CD4-positive, alpha-beta T cell treated with Interleukin-4 for 4 hours (primary cell): Measurements from ENCODE around the gene DTX3.

Source experiments
- DNase-seq: peaks from one replicate; pipeline ENCODE4 v3.0.0-alpha.2; 2020

Gene DTX3

DNA sequence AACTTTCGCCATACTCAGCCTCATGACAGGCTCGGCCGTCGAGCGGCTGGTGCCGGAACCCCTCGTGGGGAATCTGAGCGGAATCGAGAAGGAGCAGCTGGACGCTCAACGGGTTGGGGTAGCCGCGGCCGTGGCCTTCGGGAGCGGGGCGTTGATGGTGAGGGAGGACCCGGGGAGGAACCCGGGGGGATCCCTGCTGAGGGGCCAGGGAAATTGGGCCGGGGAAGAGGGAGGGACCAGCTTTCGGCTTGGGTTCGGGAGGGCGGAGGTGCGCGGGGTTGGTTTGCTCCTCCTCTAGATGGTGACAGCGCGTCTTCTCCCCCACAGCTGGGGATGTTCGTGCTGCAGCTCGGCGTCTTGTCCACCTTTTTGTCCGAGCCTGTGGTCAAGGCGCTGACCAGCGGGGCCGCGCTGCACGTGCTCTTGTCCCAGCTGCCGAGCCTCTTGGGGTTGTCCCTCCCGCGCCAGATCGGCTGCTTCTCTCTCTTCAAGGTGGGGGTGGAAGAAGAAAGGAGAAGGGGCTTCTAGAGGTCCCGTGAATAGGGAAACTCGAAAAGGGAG lies 16.4 kb downstream of the DTX3 start:
- no peak for DNase-seq

DNA sequence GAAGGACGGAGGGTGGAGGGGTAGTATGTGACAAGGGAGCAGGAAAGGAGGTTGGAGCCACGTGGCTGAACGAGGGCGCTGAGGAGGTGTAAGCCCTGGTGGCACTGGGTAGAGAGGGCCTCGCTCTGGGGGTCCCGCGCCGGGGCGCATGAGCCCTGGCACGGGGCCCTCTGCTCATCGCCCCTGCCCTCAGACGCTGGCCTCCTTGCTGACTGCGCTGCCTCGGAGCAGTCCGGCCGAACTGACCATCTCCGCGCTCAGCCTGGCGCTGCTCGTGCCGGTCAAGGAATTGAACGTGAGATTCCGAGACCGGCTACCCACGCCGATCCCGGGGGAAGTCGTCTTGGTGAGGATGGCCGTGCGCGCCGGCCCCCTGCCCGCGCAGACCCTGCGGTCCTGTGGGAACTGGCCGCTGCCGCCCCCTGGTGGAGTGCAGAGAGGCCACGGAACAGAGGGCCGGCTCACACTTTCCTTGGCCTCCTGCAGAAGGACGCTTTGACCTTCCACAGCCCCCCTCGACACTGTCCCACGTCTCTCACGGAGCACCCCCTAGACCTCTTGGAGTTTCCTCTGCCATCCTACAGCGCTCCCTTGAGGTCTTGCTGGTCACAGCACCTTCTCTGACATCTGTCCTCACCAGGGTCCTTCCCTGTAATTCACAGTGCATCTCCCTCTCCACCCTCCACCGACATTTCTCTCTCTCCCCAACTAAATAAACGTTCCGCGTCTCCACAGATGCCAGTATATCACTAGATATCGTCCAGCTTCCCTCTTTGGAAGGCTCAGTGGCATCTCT lies 17.1 kb downstream of the DTX3 start:
- peak; percentile 42 for DNase-seq

DNA sequence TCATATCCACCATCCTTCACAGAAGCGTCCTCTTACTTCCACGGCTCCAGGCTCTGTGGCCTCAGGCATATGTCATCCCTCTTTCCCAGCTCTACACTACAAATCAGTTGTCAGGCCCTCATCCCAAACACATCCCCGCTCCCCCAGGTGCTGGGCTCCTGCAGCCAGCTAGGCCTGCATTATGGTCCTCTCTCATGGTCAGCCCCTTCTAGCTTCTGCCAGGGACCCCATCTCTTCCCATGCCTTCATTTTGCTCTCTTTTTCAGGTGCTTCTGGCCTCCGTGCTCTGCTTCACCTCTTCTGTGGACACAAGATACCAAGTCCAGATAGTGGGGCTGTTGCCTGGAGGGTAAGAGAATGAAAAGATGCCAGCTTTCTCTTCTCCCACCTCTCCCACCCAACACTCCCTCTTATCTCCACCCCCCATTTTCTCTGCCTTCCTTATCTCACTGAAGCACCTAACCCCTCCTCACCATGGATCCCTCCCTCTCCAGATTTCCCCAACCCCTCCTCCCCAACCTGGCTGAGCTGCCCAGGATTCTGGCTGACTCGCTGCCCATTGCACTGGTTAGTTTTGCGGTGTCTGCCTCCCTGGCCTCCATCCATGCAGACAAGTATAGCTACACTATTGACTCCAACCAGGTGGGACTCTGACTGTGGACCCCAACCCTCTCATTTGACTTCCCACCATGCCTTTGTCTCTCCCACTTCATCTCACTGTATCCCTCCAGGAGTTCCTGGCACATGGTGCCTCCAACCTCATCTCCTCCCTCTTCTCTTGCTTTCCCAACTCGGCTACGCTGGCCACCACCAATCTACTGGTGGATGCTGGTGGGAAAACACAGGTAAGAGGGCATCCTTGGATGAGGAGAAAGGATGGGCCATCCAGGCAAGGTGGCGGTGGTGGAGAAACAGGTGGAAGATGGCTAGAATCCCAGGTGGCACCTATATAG lies 17.9 kb downstream of the DTX3 start:
- DNase-seq = no peak

DNA sequence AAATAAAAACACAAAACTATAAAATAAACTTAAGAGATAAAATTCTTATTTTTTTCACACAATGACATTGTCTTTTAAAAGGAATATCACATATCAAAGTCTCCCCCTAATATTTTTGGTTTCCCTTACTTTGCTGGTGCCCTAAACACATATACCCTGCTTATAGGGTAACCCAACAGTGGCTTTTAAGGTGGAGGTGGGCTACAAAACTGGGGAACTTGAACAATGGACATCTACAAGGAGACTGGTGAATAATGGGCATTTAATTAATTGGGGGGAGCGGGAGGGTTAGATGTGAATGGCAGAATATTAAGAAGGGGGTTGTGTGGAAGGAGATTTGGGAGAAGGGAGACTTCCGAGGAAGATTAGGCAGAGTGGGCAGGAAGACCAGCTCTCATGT lies 18.8 kb downstream of the DTX3 start:
- no peak for DNase-seq

DNA sequence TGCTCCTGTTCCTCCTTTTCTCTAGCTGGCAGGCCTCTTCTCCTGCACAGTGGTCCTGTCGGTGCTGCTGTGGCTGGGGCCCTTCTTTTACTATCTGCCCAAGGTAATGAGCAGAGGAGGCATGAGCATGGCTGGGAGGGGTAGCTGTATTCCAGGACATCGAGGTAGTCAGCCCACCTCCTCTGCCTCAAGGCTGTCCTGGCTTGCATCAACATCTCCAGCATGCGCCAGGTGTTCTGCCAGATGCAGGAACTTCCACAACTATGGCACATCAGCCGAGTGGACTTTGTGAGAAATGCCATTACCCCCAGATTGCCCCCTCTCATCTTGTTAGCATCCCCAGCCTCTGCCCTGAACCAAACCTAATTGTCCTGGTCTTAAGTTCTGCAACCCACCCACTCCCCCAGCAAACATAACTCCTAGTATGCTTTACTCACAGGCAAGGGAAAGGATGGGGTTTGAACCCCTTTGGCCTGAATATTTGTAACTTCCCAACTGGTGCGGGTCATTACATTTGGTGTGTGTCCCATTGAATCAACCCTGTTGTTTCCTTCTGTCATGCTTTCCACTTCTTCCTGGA lies 19.3 kb downstream of the DTX3 start:
- DNase-seq = no peak

DNA sequence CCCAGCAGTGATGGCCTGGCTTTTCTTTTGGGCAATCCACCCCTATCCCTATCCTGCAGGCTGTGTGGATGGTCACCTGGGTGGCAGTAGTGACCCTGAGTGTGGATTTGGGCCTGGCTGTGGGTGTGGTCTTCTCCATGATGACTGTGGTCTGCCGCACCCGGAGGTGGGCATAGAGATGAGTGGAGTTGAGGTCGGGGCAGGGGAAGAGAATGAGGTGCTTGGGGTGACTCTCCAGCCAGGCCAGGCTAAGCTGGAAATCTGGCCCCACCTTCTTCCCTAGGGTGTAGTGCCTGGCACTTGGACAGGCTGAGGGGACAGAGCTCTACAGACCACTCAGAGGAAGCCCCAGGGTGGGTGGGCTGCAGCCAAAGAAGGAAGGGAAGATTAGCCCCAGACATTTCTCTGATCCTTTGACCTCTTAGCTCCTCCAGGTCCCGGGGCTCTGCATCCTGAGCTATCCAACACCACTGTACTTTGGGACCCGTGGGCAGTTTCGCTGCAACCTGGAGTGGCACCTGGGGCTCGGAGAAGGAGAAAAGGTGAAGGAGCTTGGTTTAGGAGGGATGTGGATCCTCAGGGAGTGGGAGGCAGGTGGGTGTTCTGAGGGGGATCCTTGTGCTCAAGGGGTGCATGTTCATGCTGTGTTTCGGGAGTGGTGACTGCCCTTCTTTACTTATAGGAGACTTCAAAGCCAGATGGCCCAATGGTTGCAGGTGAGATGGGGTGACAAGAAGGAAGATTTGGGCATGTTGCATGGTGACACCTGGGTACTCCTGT lies 20.0 kb downstream of the DTX3 start:
- no peak for DNase-seq

DNA sequence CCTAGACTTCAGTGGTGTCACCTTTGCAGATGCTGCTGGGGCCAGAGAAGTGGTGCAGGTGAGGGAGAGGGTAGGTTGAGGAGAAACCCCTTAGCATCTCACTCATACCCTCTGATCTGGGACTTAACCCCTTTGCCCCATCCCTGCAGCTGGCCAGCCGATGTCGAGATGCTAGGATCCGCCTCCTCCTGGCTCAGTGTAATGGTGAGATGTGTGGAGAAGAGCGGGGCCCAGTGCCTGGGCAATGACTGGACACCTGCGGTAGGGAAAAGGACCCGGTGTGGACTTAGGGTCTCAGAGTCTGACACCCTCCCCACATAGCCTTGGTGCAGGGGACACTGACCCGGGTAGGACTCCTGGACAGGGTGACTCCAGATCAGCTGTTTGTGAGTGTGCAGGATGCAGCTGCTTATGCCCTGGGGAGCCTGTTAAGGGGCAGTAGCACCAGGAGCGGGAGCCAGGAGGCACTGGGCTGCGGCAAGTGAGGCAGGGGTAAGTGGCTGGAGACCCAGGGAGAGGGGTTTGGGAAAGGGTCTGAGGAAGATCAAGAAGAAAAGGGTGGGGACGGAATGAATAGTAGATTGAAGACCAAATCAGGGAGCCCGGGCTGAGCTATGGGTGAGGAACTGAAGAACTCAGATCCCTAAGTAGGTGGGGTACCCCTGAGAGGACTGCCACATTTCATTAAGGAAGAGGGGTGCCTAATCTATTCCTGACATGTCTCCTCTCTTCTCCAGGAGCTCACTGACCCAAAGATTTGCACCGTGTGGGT lies 20.8 kb downstream of the DTX3 start:
- DNase-seq = no peak

DNA sequence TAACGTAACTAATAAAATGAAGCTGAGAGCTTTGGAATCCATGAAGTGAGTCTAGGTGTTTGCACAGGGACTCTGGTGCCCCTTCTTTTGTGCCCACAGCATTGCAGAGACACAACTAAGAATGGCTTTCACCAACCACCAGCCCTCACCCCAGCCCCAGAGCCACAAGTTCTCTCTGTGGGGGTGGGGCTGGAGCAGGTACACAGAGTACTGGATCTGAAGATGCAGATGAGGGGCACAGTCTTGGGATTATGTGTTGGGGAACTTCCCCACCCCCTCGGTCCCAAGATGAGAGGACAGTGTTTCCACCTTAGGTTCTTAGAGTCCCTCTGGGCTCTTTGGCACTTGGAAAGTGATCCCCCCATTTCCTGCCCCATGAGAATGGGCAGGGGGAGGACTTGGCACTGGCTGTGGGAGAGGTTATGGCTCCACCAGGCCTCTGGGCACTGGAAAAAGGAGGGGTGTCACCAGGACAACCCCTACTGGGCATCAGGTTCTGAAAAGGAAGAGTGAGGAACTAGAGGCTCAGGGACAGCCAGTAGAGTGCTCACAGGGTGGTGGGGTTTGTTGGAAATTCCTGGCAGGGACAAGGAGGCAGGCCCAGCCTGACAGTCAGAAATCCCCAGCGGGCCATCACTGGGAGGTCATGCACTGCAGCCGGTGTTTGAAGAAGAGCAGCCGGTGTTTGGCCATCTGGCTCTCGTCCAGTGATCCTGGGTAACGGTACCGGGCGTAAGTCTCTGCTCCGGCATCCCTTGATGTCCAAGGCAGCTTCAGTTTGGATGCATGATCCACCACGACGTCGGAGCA lies 21.7 kb downstream of the DTX3 start:
- no peak for DNase-seq

DNA sequence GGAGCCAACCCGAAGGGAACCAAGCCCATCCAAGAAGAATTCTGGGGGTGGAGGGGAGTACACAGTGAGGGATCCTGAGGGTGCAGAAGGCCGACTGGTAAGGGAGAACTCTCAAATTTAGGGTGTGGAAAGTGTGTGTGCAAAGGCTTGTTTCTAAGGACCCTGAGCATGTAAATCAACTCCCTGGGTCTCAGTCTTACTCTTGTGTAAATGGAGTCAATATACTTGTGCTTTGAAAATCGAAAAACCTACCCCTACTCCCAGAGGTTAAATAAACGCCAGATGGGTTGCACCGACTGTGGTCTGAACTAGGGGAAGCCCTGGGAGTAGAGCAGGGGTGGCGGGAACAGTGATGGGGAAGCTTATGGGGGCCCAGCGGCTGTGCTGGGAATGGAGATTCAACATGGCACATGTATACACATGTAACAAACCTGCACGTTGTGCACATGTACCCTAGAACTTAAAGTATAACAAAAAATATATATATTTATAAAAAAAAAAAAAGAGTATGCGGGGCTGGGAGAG lies 22.4 kb downstream of the DTX3 start:
- DNase-seq = no peak

DNA sequence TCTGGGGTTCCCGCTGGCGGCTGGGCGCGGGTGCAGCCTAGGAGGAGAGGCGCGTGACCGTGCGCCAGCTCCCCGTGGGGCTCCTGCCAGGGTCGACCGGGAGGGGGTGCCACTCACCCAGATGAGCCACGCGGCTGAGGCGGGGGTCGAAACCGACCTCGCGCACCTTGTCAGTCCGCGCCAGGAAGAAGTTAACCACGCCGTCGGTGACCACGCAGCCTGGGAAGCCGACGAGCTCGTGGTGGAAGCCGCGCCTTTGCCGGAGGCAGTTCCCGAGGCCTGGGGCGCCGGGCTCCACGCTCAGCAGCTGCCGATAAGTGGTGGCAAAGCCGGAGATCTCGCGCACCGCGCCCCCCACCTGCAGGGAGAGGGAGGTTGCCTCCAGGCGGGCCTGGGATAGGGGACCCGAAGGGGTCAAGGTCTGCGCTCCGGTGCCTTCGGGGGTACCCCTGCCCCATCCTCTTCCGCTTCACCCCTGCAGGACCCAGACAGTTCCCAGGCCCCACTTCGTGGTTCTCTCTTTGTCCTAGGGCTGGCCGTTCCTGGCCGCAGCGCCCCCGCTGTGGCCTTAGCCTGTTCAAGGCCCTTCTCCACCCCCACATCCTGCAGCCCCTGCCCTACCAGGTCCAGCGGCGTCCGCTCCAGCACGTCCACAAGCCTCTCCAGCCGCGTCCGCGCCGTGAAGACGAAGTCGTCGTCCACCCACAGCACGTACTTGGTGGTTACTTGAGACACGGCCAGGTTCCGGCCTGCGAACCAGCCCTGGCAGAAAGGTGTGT lies 23.1 kb downstream of the DTX3 start:
- no peak for DNase-seq

DNA sequence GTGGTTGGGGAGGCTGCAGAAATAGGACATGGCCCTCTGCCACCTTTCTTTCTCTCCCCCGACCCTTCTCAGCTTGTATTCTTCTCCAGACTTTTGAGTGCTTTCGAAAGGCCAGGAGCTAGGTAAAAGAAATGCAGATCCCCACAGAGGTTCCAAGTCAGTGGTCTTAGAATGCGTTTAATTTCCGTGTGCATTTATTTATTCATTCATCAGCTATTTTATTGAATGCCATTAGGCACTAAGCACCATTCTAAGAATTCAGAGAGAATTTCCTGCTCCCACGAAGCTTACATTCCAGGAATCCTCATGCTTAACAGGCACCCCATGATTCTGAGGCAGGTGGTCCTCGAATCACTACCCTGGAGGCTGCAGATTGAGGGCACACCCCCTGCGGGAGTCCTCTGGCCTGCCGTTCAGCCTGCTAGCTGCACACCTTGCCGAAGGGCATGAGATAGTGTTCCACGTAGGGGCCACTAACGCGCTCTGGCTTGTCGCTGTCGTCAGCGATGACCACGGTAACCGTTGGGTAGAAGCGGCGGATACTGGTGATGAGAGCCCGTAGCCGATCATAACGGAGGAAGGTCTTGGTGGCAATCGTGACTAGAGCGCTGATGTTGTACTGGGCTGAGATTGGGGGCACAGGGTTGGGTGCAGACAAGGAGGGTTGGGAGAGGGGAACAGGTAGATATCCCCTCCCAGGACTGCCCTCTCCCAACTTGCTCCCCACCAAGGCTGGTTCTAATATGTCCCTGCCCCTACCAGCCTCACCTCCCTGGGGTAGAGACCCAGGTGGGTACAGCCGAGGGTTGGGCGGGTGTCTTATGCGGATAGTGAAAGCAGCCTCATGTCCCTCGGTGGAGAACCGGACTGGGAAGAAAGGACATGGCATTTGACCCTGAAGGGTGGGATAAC lies 23.9 kb downstream of the DTX3 start:
- DNase-seq = no peak

DNA sequence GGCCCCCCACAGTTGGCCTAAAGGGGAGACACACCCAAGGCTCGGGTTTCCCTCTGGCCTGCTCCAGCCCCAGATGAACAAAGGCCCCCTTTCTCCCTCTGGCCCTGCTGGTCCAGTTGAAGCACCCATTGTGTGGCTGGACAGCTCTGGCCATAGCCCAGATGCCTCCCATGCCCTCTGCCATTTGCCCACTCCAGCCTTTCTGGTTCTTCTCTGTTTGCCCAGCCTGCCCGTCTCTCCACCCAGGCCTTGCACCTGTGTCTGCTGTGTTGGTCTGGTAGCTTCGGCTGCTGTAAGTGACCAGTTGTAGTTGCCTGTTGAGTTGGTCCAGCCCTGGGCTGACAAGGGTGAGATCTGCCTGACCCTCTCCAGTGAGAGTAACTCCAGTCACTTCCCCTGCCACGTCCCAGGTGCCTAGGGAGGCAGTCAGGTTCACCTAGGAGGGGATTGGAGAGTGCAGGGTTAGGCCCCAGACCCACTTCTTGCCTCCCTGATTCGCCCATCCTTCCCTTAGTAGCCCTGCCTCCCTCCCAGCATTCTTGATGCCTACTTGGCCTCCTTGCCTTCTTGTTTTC lies 25.4 kb downstream of the DTX3 start:
- DNase-seq = no peak

DNA sequence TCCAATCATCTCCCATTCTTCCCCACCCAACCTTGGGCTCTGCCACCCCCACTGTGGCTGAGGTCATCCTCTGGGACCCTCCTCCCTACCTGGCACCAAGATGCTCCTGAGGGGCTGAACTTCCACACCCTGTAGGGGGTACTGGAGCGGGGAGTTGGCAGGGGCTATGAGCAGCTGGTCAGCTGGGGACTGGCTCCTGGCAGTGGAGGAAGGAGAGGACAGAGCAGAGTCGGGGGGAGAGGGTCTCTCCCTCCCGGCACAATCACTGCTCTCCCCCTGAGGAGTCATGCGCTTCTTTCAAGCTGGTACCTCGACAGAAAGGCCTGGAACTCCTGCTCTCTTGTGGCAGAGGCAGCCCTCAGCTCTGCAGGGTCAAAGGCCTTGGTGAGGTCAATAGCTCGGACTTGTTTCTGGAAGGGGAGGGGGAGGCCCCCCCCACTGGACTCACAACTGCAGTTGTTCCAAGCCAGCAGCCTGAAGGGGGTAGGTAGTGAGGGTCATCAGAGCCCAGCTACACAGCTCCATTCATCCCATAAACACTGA lies 26.3 kb downstream of the DTX3 start:
- DNase-seq = no peak

DNA sequence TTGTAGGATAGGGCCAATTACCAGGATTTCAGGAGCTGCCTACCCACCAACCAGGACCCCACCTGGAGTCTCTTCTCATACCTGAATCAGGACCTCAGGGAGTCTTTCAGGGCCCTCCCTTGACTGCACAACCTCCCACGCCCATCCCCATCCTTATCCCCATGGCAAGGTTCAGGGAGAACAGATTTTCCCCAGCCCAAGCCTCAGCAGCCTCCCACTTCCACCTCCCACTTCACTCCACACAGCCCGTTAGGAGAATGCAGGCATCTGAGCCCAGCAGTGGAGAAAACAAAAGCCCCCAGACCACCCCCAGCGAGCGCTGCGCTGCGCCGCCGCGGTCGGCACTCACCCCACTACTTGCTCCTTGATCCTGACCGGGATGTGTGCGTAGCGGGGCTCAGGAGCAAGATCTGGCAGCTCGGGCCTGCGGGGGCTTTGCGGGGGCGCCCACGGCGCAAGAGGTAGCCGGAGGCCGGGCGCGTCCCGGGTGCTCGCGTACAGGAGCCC lies 27.0 kb downstream of the DTX3 start:
- DNase-seq = no peak

DNA sequence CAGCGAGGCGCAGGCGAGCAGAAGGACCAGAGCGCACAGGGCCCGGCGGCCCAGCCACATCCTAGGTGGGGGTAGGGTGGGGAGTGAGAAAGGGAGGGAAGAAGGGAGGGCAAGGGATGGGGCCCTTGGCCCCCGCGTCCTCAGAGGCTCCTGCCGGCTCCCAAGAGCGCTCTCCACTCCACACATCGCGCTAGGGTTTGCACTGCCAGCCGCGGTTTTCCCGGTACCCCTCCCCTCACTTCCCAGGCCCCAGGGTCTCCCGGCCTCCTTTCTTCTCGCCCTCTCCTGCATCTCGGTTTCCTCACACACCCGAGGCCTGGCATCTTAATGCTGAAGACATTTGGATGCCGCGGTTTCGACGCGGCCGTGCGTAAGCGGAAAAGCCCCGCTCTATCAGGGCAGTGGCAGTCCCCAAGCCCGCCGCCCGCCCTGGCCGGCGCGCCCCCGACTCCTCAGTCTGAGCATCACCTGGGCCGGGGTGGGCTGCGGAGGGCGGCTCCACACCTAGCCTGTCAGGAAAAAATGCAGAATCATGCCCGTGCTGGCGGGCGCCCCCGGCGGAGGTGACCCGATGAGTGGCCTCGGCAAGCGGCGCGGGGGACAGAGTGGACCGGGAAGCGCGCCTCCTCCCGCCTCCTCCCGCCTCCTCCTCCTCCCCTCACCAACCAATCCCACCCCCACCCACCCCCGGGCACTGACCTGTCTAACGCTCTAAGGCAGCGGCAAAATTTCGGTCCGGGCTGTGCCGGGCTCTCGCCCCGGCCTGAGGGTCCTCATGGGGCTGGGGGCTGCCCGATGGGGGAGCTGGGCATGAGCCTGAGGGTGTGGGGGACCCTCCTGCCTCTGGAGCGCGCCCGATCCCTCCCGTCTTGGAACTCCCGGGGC lies 27.7 kb downstream of the DTX3 start:
- DNase-seq = no peak
